COLO668 (cell line): ENCODE data around the gene HLA-A.

ENCODE experiments used
- DNase-seq: peaks from one replicate; lab custom pipeline; 2025; ENCODE audit not compliant: unreplicated experiment; lab: John Stamatoyannopoulos, UW

HLA-A gene

DNA sequence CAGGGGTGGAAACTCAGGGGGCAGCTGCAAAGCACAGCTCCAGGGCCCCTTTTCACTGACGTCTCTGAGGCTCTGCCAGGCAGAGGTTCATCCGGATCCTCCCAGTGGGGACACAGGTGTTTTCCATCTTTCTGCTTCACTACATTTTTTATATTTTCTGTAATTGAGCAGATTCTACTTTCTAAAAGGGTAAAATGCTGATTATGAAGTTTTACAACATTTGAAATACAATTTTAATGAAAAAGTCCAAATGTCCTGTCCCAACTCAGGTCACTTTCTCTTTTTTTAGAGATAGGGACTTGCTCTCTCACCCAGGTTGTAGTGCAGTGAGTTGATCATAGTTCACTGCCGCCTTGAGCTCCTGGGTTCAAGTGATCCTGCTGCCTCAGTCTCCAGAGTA, 41.9 kb downstream of the HLA-A start:
- no peak for DNase-seq

DNA sequence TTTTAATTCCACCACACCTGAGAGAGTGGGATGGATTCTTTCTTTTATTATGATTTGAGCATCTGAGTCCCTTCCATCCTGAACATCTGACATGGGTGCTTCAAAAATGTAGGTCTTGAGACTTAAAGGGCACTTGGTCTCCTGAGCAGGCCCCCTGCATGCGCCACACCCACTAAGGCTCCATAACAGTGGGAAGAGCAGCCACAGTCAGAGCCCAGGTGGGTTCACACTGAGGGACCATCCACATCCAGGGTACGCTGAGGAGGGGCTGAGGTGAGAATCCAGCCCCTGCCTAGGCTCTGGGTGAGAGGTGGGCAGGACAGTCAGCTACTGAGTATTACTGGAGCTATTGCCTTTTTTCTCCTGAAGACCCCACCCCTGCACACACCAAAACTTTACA, 42.7 kb downstream of the HLA-A start:
- no peak for DNase-seq

DNA sequence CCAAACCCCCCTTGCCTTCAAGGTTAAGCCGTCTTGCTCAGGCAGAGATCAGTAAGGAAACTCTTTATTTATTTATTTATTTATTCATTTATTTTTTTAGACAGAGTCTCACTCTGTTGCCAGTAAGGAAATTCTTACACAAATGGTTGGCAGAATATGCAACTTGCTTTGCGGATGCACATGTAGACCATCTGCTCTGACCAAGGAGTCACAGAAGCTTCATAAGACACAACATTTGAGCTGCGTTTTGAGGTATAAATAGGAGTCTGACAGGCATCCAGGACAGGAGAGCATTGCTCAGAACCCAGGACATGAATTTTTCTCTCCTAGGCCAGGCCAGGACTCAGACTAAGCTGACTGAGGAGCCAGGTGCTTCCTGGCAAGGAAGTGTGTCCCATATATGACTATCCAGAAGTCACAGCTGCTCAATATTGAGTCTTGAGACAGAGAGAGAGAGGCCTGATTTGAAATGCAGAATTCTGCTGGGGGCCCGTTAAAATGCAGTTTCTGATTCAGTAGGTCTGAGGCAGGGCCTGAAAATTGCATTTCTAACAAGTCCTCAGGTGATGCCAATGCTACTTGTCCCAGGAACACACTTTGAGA, 43.9 kb downstream of the HLA-A start:
- no peak for DNase-seq

DNA sequence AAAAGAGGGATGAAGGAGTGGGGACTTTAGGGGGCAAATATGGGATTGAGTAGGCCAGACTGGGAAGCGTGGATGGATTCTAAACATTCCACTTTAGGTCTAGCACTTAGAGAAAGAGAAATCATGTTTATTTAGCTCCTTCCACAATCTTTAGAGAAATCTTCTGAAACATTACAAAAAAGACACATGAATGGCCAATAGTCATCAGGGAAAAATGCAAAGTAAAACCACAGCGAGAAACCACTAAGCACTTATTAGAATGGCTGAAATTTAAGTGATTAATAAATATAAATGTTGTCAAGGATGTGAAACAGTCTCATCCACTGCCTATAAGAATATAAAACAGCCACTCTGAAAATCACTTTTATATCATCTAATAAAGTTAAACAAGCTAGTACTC, 46.9 kb downstream of the HLA-A start:
- no peak for DNase-seq

DNA sequence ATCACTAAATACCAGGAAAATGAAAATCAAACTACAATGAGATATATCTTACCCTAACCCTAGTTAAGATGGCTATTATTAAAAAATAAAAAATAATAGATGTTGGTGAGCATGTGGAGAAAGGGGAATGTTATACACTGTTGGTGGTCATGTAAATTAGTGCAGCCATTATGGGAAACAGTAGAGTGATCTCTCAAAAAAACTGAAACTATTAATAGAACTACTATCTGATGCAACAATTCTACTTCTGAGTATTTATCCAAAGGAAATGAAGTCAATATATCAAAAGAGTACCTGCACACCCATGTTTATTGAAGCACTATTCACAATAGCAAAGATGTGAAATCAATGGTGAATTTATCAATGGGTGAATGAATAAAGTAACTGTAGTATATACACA, 48.6 kb downstream of the HLA-A start:
- DNase-seq: no peak

DNA sequence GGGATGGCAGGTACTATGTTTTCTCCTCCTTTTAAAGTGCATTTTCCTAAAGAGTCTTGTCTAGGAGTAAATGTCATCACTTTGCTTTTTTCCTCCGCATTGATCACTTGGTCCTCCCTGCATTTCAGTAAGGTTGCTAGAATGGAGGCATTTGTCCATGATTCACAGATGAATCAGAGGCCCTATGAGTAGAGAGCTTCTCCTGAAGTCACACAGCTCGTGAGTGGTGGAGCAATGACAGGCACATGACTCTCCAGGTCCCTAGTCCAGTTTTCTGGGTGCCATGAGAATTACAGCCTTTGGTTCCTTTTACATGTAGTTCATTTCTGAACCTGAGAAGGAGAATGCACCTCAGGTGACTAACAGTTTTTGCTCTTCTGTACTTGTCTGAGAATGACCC, 50.5 kb downstream of the HLA-A start:
- no peak for DNase-seq

DNA sequence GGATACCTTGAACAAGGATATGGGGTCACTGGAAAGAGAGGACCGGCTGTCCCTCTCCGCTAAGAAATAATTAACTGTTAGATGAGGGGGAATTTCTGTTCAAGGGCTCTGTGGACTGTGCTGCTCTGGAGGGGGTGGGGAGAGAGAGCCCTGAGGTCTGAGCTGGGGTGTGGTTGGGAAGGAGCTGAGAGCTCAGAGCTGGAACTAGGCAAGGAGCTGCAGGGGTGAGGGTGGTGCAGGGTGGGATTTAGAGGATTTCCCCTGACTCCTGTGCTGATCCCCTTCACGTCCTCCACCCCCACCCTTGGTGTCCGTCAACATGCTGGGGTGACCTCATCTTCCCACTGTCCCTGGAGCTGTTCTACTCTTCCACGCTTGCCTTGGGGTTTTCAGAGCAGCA, 52.5 kb downstream of the HLA-A start:
- DNase-seq: no peak

DNA sequence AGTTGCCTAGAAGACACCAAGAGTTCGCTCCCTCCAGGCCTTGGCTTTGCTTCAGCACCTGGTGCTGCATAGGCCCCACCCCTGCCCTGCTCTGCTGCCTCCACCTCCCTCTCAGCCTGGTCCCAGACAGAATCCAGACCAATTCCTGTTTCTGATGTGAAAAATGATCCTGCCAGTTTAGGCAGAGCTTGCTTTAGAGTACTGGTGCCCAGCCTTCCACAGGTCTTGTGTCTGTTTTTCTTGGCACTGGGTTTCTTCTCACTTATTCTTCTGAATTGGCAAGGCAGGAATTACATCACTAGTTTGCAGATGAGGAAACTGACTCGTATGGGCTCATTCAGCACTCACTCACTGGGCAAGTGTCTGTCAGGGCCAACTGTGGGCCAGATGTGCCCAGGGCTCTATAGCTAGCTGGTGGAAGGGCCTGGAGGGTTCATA, 53.0 kb downstream of the HLA-A start:
- DNase-seq: no peak
